ENCODE data around the gene SH3RF1.

SH3RF1 gene

GRCh38 chr4:169060391-169061091, 210.2 kb downstream of the SH3RF1 start:
- no peak for DNase-seq

GRCh38 chr4:169059306-169060211, 211.2 kb downstream of the SH3RF1 start:
- no peak for DNase-seq

GRCh38 chr4:169058312-169058711, 212.4 kb downstream of the SH3RF1 start:
- DNase-seq = no peak

- no peak for DNase-seq
Observed at GRCh38 chr4:169054879-169055278, 215.9 kb downstream of the SH3RF1 start.

GRCh38 chr4:169052594-169052945, 218.2 kb downstream of the SH3RF1 start:
- DNase-seq = no peak

- no peak for DNase-seq
Observed at GRCh38 chr4:169051761-169052593, 218.8 kb downstream of the SH3RF1 start.

DNA sequence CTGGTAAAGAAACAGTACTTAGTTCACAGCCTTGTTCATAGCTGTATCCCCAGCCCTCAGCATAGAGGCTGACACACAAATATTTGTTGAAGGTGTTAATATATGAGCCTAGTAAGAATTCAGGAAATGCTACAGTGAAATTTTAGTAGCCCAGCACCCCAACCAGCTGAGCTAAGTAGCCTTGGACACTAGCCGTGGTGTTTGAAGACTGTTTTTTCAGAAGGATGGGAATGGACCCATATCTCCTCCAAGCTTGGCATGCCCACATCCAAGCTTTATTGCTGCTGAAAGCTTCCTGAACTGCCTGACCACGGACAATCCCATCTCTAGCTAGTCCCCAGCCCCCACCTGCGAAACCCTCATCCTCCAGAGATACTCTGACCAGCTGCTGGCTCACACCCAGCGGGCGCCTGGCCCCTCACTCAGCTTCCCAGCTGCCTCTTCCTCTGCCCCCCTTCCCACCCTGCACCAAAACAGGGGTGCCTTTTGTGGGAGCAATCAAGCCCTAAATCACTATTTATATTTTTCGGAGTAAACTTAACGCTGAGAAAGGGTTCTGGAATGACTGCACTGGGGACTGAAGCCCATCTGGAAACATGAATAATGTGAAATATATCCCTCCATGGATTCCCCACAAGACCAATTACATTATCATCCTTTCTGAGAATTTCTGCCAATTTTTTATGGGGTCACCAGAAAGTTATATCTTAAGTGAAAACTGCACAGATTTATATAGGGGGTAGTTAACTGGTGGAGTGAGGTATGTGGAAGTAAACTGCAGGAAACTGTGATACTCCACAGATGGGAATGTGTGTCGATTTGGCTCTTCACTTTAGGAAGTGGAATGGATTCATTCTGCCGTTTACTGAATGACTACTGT, 219.6 kb downstream of the SH3RF1 start:
- DNase-seq = no peak

- DNase-seq = no peak
Observed at GRCh38 chr4:169050284-169050683, 220.5 kb downstream of the SH3RF1 start.

- DNase-seq = no peak
Observed at GRCh38 chr4:169048868-169049414, 221.8 kb downstream of the SH3RF1 start.

DNA sequence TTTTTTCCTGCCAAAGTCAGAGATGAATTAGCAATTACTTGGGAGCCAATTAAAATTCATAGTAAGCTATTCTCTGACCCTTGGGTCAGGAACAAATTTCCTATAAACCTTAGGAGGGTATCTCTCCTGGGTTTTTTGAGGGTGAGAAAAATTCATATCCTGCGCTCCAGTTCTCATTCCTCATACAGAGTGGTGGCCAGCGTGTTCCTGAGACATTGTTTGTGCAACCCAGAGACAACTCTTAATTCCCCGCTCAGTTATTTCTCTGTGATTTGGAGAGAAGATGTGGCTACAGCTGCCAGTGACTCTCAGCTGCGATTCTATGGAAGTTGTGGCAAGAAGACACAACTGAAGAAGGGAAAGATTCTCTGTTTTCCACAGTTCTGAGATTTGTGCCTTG, 222.8 kb downstream of the SH3RF1 start:
- DNase-seq = no peak

DNA sequence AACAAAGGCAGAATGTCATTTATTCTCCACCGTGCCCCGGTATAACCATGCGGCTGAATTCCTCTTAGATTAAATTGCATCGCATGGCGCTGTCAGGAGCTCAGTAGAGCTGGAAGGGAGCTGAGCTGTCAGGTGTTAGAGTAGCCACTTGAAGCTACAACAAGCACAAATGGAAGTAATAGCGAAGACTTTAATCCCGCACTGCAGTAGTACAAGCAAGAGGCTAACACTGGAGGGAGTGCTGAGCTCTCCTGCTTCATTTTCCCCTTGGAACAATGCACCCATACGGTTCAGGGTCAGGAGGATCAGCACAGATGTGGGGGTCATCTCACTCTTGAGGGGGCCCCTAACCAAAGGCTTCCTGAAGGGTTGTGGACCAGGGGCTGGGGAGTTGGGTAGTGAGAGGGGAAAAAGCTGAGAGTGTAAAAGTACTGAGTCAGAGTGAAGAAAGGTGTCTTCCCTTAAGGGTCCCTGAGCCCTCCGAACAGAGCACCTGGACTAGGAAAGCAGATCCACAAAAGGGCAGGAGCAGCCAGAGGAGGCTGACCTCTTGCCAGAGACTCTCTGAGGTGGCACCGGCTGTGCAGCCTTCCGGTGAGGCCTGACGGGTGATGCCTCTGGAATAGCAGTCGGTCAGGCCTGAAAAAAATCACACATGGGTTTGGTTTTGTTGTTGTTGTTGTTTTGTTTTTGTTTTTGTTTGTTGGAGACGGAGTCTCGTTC, 224.7 kb downstream of the SH3RF1 start:
- no peak for DNase-seq

DNA sequence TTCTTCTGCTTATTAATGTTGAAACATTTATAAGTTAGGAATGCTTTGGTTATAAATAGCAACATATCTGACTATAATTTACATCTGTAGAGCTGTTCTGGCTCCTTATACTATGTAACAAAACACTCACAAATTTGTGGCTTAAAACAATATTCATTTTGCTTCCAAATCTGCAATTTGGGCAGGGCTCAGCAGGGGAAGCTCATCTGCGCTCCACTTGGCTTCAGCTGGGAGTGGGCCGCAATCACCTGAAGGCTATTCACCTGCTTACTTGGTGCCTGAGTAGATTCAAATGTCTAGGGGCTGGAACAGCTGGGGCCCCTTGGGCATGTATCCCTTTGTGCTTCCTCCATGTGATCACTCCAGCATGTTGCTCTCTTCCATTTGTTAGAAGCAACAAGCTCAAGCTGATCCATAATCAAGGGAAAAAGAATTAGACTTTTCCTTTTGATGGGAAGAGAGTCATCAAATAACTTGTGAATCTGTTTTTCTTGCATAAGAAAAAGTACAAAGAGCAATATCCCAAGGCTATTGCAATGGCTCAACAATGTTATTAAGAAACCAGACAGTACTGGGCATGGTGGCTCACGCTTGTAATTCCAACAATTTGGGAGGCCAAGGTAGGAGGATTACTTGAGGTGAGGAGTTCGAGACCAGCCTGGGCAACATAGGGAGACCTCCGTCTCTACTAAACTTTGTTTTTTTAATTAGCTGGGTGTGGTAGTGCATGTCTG, 225.9 kb downstream of the SH3RF1 start:
- DNase-seq = no peak

Measured in inflammatory macrophage treated with lipopolysaccharide for 1 hour (primary cell).